Suprapubic skin (tissue), 4 donors: ENCODE data around the gene MMP21. TPM values are rescaled to one million over a fixed set of nuclear protein-coding genes. Genes with fewer than 3 reads are reported as not detected.

Experiments
- DNase-seq, 2 donors: peaks; one replicate each; pipeline ENCODE4 v3.0.0-alpha.2; 2019; ENCODE audit warnings: low spot score in 2 of 2
- H3K27ac ChIP-seq: fragments of 200-600 bp; sonication (generic); one replicate; pipeline ENCODE4 v1.5.1; 2019
- H3K27me3 ChIP-seq: fragments of 200-600 bp; sonication (generic); one replicate; pipeline ENCODE4 v1.5.1; 2019
- H3K36me3 ChIP-seq: fragments of 200-600 bp; sonication (generic); one replicate; pipeline ENCODE4 v1.5.1; 2019
- H3K4me1 ChIP-seq: fragments of 200-600 bp; sonication (generic); one replicate; pipeline ENCODE4 v1.5.1; 2019
- H3K4me3 ChIP-seq: fragments of 200-600 bp; sonication (generic); one replicate; pipeline ENCODE4 v1.5.1; 2019; ENCODE audit warnings: mild to moderate bottlenecking
- H3K9me3 ChIP-seq: fragments of 200-600 bp; sonication (generic); one replicate; pipeline ENCODE4 v1.5.1; 2019
- CTCF ChIP-seq, 2 donors: fragments of 200-600 bp in 1 of 2; fragments of 450-650 bp in 1 of 2; sonication (generic) in 1 of 2; IDR thresholded peaks; one replicate each; pipeline ENCODE4 v1.5.1; 2016 to 2019; ENCODE audit warnings: antibody characterized with exemption in 2 of 2, mild to moderate bottlenecking in 1 of 2, moderate library complexity in 1 of 2
- EP300 ChIP-seq: sonication (generic); formaldehyde crosslinking; IDR thresholded peaks from one replicate; pipeline ENCODE4 v1.6.1; 2017; ENCODE audit warnings: antibody characterized with exemption
- POLR2A ChIP-seq, 2 donors: fragments of 450-650 bp; IDR thresholded peaks; one replicate each; pipeline ENCODE4 v1.6.1; 2017; ENCODE audit warnings: antibody characterized with exemption in 2 of 2, mild to moderate bottlenecking in 2 of 2, moderate library complexity in 2 of 2
- POLR2AphosphoS5 ChIP-seq, 3 donors: sonication (generic); formaldehyde crosslinking; IDR thresholded peaks; one replicate each; pipeline ENCODE4 v1.6.1; 2017; ENCODE audit warnings: antibody characterized with exemption in 3 of 3
- WGBS: methylation state at CpG from one replicate; pipeline ENCODE4 v1.1.5; 2018; 5-methylcytosine and 5-hydroxymethylcytosine counted together
- total RNA-seq, 4 donors: library from RNA; depleted of rRNA; stranded (reverse); fragments of >200 nt; gene quantifications; one replicate each; pipeline ENCODE4 v1.1.0, GENCODE V29; 2016

MMP21 gene
- total RNA-seq, 4 donors from 2014 or later = 0.23 to 0.48 TPM; not detected in 2

GRCh38 chr10:125769175-125769574 lies 6.4 kb downstream of the MMP21 start:
- WGBS = 95% methylated on average over 12 of the region's 12 CpGs
- no peak for DNase-seq
- H3K27me3 ChIP-seq = peaks cover 3% of the 10 kb centered on the region
- TF ChIP-seq CTCF (IDR thresholded peaks at IDR 0.05) (no peak), EP300 (no peak), POLR2AphosphoS5 (IDR thresholded peaks at IDR 0.05) (no peak), POLR2A (IDR thresholded peaks at IDR 0.05) (no peak)
- no peaks in the 10 kb centered on the region for H3K9me3 ChIP-seq
- peaks cover 15% of the 10 kb centered on the region for H3K36me3 ChIP-seq
- H3K4me3 ChIP-seq = no peak overlapping the region
- H3K4me1 ChIP-seq = no peaks in the 10 kb centered on the region
- no peak overlapping the region for H3K27ac ChIP-seq

GRCh38 chr10:125768219-125768855 lies 7.3 kb downstream of the MMP21 start:
- DNase-seq = no peak
- WGBS = 51% methylated on average over 4 of the region's 4 CpGs
- H3K4me3 ChIP-seq = no peak overlapping the region
- no peak overlapping the region for H3K27ac ChIP-seq
- H3K36me3 ChIP-seq = peaks cover 23% of the 10 kb centered on the region
- TF ChIP-seq POLR2A (IDR thresholded peaks at IDR 0.05) = no peak
- TF ChIP-seq CTCF (IDR thresholded peaks at IDR 0.05) = no peak
- no peak for TF ChIP-seq EP300
- TF ChIP-seq POLR2AphosphoS5 (IDR thresholded peaks at IDR 0.05) = no peak
- H3K27me3 ChIP-seq = no peaks in the 10 kb centered on the region
- H3K4me1 ChIP-seq = no peaks in the 10 kb centered on the region
- no peaks in the 10 kb centered on the region for H3K9me3 ChIP-seq

GRCh38 chr10:125766511-125766910 lies 9.1 kb downstream of the MMP21 start:
- no peak for TF ChIP-seq POLR2AphosphoS5 (IDR thresholded peaks at IDR 0.05)
- TF ChIP-seq CTCF (IDR thresholded peaks at IDR 0.05) = no peak
- TF ChIP-seq EP300 = no peak
- no peak for TF ChIP-seq POLR2A (IDR thresholded peaks at IDR 0.05)
- WGBS = 89% methylated on average over 4 of the region's 4 CpGs
- no peak overlapping the region for H3K27ac ChIP-seq
- no peaks in the 10 kb centered on the region for H3K4me1 ChIP-seq
- no peaks in the 10 kb centered on the region for H3K9me3 ChIP-seq
- H3K36me3 ChIP-seq = peaks cover 35% of the 10 kb centered on the region
- H3K4me3 ChIP-seq = no peak overlapping the region
- H3K27me3 ChIP-seq = no peaks in the 10 kb centered on the region
- DNase-seq = no peak

GRCh38 chr10:125765835-125766234 lies 9.8 kb downstream of the MMP21 start:
- Histone ChIP-seq H3K4me1 (no peaks in the 10 kb centered on the region), H3K36me3 (peaks cover 37% of the 10 kb centered on the region), H3K9me3 (no peaks in the 10 kb centered on the region), H3K27me3 (no peaks in the 10 kb centered on the region), H3K27ac (no peak overlapping the region), H3K4me3 (no peak overlapping the region)
- TF ChIP-seq EP300 (no peak), POLR2AphosphoS5 (IDR thresholded peaks at IDR 0.05) (no peak), CTCF (IDR thresholded peaks at IDR 0.05) (no peak), POLR2A (IDR thresholded peaks at IDR 0.05) (no peak)
- DNase-seq = no peak
- WGBS = 92% methylated on average over 2 of the region's 2 CpGs

- 91% methylated on average over 24 of the region's 24 CpGs for WGBS
- peaks cover 57% of the 10 kb centered on the region for H3K36me3 ChIP-seq
Measured at GRCh38 chr10:125762692-125763648, 12.7 kb downstream of the MMP21 start.

More at GRCh38 chr10:125762692-125763648, 12.7 kb downstream of the MMP21 start:
- no peak overlapping the region for H3K27ac ChIP-seq
- no peaks in the 10 kb centered on the region for H3K4me1 ChIP-seq
- H3K27me3 ChIP-seq = no peaks in the 10 kb centered on the region
- H3K4me3 ChIP-seq = no peak overlapping the region
- no peak for DNase-seq
- H3K9me3 ChIP-seq = no peaks in the 10 kb centered on the region
- no peak for TF ChIP-seq POLR2A (IDR thresholded peaks at IDR 0.05)
- TF ChIP-seq POLR2AphosphoS5 (IDR thresholded peaks at IDR 0.05) = no peak
- no peak for TF ChIP-seq EP300
- TF ChIP-seq CTCF (IDR thresholded peaks at IDR 0.05) = no peak
